Mucosa of descending colon (tissue), 3 donors: ENCODE data around the gene NAIF1. TPM values are rescaled to one million over a fixed set of nuclear protein-coding genes. Genes with fewer than 3 reads are reported as not detected.
"Not testable (repeated sequence)": the region's sequence is repeated elsewhere in the genome, so short reads cannot be mapped to it uniquely, and the experiment has no call there.

Experiments
- ATAC-seq: fragments of 200-7000 bp; cut with Tn5 transposase; one replicate; pipeline ENCODE4 v1.9.1; 2020; ENCODE audit warnings: mild to moderate bottlenecking, moderate library complexity
- DNase-seq, 3 donors: peaks; one replicate each; pipeline ENCODE4 v3.0.0-alpha.2; 2020
- H3K36me3 ChIP-seq: fragments of 200-600 bp; one replicate; pipeline ENCODE4 v1.8.0; 2021; ENCODE audit warnings: low read depth, mild to moderate bottlenecking
- H3K4me1 ChIP-seq: fragments of 200-600 bp; one replicate; pipeline ENCODE4 v1.8.0; 2021; ENCODE audit warnings: low read depth, mild to moderate bottlenecking
- H3K4me3 ChIP-seq: fragments of 200-600 bp; one replicate; pipeline ENCODE4 v1.8.0; 2021; ENCODE audit warnings: mild to moderate bottlenecking
- H3K9me3 ChIP-seq: fragments of 200-600 bp; one replicate; pipeline ENCODE4 v1.8.0; 2021; ENCODE audit warnings: mild to moderate bottlenecking
- CTCF ChIP-seq: fragments of 200-600 bp; IDR thresholded peaks from one replicate; pipeline ENCODE4 v1.8.0; 2022; ENCODE audit warnings: antibody characterized with exemption, mild to moderate bottlenecking
- intact Hi-C, 2 donors: fragments of 100-400 bp; cut with DNase I in 1 of 2; cut with micrococcal nuclease in 1 of 2; formaldehyde crosslinking; loops; one replicate each; pipeline versions ENCODE4 v1.11.0 to v1.11.1; 2022; cut with DNase I, micrococcal nuclease
- total RNA-seq, 3 donors: library from RNA; stranded (reverse); fragmentation: NEBNext Ultra II Directional in 2 of 3; extraction: Animal tissue kit (Norgen Biotek cat#: 25700) in 2 of 3; gene quantifications; one replicate each; pipeline versions ENCODE4 v1.2.1 to v1.2.4, GENCODE V29; 2021 to 2023
- donor health status: DM: no; HTN: no; CAD: no; lungs with moderate emphysema.
- donor health status: DM: no; HTN: no; CAD: no.
- donor health status: DM: no; HTN: yes; CAD: no.

NAIF1 gene
- total RNA-seq, 3 donors from 2014 or later, result 10.4 to 12.6 (median 11.9) TPM

GRCh38 chr9:128113526-128114325, 46.6 kb upstream of the NAIF1 start:
- ATAC-seq, result no peak
- DNase-seq, result peak in 2 of 3 donors; percentile 63
- Histone ChIP-seq H3K4me3 (peak overlapping the region; percentile 24), H3K9me3 (no peaks in the 10 kb centered on the region), H3K4me1 (peaks cover 52% of the 10 kb centered on the region), H3K36me3 (no peaks in the 10 kb centered on the region)
- TF ChIP-seq CTCF, result no peak
- intact Hi-C loops, result loop anchor here (10.0 kb wide), 4 partner anchors 49 to 169 kb away; partner anchors contain the start of genes NAIF1 (in 1 of the 2) and SLC25A25 (in 1 of the 2)

- ATAC-seq, H3K9me3 ChIP-seq, H3K4me3 ChIP-seq, H3K36me3 ChIP-seq: not testable (repeated sequence)
- H3K4me1 ChIP-seq, result peaks cover 41% of the 10 kb centered on the region
- intact Hi-C loops, result loop anchor here (10.0 kb wide), 4 partner anchors 47 to 167 kb away; partner anchors contain the start of genes NAIF1 (in 1 of the 2) and SLC25A25 (in 1 of the 2)
- DNase-seq, result peak in 2 of 3 donors; percentile 35 to 36
Measured at GRCh38 chr9:128111726-128112125, 44.6 kb upstream of the NAIF1 start.

- intact Hi-C loops, result no loop called here
- ATAC-seq, result peak; percentile 32
- Histone ChIP-seq H3K4me1 (peaks cover 30% of the 10 kb centered on the region), H3K4me3 (no peak overlapping the region), H3K36me3 (peaks cover 10% of the 10 kb centered on the region), H3K9me3 (no peaks in the 10 kb centered on the region)
- peak; percentile 57 to 62 (median 59) for DNase-seq
- no peak for TF ChIP-seq CTCF
Measured at GRCh38 chr9:128109050-128109709, 42.1 kb upstream of the NAIF1 start.

GRCh38 chr9:128108269-128109049, 41.3 kb upstream of the NAIF1 start:
- H3K36me3 ChIP-seq, result peaks cover 10% of the 10 kb centered on the region

GRCh38 chr9:128107468-128108268, 40.5 kb upstream of the NAIF1 start:
- no peak for TF ChIP-seq CTCF
- H3K36me3 ChIP-seq, result peaks cover 10% of the 10 kb centered on the region
- no peak overlapping the region for H3K4me3 ChIP-seq
- ATAC-seq, result no peak
- H3K4me1 ChIP-seq, result peaks cover 35% of the 10 kb centered on the region
- intact Hi-C loops, result no loop called here
- DNase-seq, result peak in 2 of 3 donors; percentile 41 to 48
- no peaks in the 10 kb centered on the region for H3K9me3 ChIP-seq

More at GRCh38 chr9:128108269-128109049, 41.3 kb upstream of the NAIF1 start:
- DNase-seq (peak in 2 of 3 donors; percentile 28 to 40), ATAC-seq (no peak)
- peaks cover 36% of the 10 kb centered on the region for H3K4me1 ChIP-seq
- no peak for TF ChIP-seq CTCF
- intact Hi-C loops, result no loop called here
- H3K4me3 ChIP-seq, result no peak overlapping the region
- H3K9me3 ChIP-seq, result no peaks in the 10 kb centered on the region
